Activated CD8-positive, alpha-beta T cell treated with anti-CD3 and anti-CD28 coated beads for 36 hours (primary cell): ENCODE measurements around the gene CDH23. TPM values are rescaled to one million over a fixed set of nuclear protein-coding genes. Genes with fewer than 3 reads are reported as not detected.

Source experiments
- ATAC-seq: fragments of 200-7000 bp; cut with Tn5 transposase; one replicate; pipeline ENCODE4 v1.10.0; 2021; ENCODE audit warnings: mild to moderate bottlenecking, moderate library complexity
- CTCF ChIA-PET: fragments of 350-600 bp; sonication (Branson Sonifier 250); formaldehyde crosslinking; loops from one replicate; lab custom pipeline; 2021; ENCODE audit warnings: antibody characterized with exemption; lab: Charles Lee
- POLR2A ChIA-PET: fragments of 350-600 bp; sonication (Branson Sonifier 250); formaldehyde crosslinking; loops from one replicate; lab custom pipeline; 2021; ENCODE audit warnings: antibody characterized with exemption; lab: Charles Lee
- DNase-seq: peaks from one replicate; pipeline ENCODE4 v3.0.0-alpha.2; 2020
- H3K27ac Mint-ChIP-seq: one replicate; pipeline ENCODE4 v1.8.0; 2021; ENCODE audit warnings: mild to moderate bottlenecking, mixed read lengths
- H3K27me3 Mint-ChIP-seq: one replicate; pipeline ENCODE4 v1.8.0; 2021; ENCODE audit warnings: mixed read lengths
- H3K36me3 Mint-ChIP-seq: one replicate; pipeline ENCODE4 v1.8.0; 2021; ENCODE audit warnings: low read depth, mixed read lengths
- H3K4me1 Mint-ChIP-seq: one replicate; pipeline ENCODE4 v1.8.0; 2021; ENCODE audit warnings: low read depth, mixed read lengths
- H3K4me3 Mint-ChIP-seq: one replicate; pipeline ENCODE4 v1.8.0; 2021; ENCODE audit warnings: mild to moderate bottlenecking, moderate library complexity, mixed read lengths
- H3K9me3 Mint-ChIP-seq: one replicate; pipeline ENCODE4 v1.8.0; 2021; ENCODE audit warnings: mixed read lengths
- intact Hi-C: fragments of 100-400 bp; cut with micrococcal nuclease; formaldehyde crosslinking; loops from one replicate; pipeline ENCODE4 v1.10.0; 2022
- total RNA-seq, 2 experiments: library from RNA; stranded (reverse); gene quantifications; one replicate each; pipeline ENCODE4 v1.2.3, GENCODE V29; 2021
- TF ChIP-seq, protein P1 (sequence below): fragments of 200-600 bp; IDR thresholded peaks from one replicate; pipeline ENCODE4 v1.8.0; 2022; ENCODE audit warnings: antibody characterized with exemption, mild to moderate bottlenecking

The CDH23 gene
- total RNA-seq, 2 experiments from 2014 or later = 2.4 to 2.7 TPM

- Mint-ChIP-seq H3K27ac (peak overlapping the region; percentile 88), H3K27me3 (no peaks in the 10 kb centered on the region), H3K4me3 (no peak overlapping the region), H3K36me3 (peaks cover 45% of the 10 kb centered on the region), H3K9me3 (no peaks in the 10 kb centered on the region), H3K4me1 (peaks cover 85% of the 10 kb centered on the region)
- ATAC-seq = peak; percentile 1
- intact Hi-C loops = no loop called here
- CTCF ChIA-PET = interaction anchor here (0.6 kb wide), 1 partner anchor 65 kb away, joined by 3 read pairs; no protein-coding TSS in a partner anchor
- TF ChIP-seq, protein P1, sequence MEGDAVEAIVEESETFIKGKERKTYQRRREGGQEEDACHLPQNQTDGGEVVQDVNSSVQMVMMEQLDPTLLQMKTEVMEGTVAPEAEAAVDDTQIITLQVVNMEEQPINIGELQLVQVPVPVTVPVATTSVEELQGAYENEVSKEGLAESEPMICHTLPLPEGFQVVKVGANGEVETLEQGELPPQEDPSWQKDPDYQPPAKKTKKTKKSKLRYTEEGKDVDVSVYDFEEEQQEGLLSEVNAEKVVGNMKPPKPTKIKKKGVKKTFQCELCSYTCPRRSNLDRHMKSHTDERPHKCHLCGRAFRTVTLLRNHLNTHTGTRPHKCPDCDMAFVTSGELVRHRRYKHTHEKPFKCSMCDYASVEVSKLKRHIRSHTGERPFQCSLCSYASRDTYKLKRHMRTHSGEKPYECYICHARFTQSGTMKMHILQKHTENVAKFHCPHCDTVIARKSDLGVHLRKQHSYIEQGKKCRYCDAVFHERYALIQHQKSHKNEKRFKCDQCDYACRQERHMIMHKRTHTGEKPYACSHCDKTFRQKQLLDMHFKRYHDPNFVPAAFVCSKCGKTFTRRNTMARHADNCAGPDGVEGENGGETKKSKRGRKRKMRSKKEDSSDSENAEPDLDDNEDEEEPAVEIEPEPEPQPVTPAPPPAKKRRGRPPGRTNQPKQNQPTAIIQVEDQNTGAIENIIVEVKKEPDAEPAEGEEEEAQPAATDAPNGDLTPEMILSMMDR = peak; percentile 20
- POLR2A ChIA-PET = interaction anchor here (1.0 to 1.6 kb wide), 3 partner anchors 11 to 37 kb away, joined by 3 to 6 read pairs (median 3); partner anchors contain the start of gene VSIR
- no peak for DNase-seq
Observed at GRCh38 chr10:71761541-71762113, 364.9 kb downstream of the CDH23 start.

GRCh38 chr10:71762324-71762723 lies 365.6 kb downstream of the CDH23 start:
- POLR2A ChIA-PET = interaction anchor here (1.0 to 1.6 kb wide), 5 partner anchors 10 to 37 kb away, joined by 3 to 6 read pairs (median 4); partner anchors contain the start of gene VSIR
- Mint-ChIP-seq H3K27me3 (no peaks in the 10 kb centered on the region), H3K4me1 (peaks cover 85% of the 10 kb centered on the region), H3K27ac (peak overlapping the region; percentile 67), H3K36me3 (peaks cover 49% of the 10 kb centered on the region), H3K9me3 (no peaks in the 10 kb centered on the region), H3K4me3 (no peak overlapping the region)
- no peak for DNase-seq
- no peak for ATAC-seq
- TF ChIP-seq, protein P1 = no peak
- CTCF ChIA-PET = interaction anchor here (0.9 to 2.8 kb wide), 3 partner anchors 10 to 50 kb away, joined by 3 to 18 read pairs (median 6); partner anchors contain the start of gene VSIR
- intact Hi-C loops = no loop called here

- DNase-seq (no peak), ATAC-seq (no peak)
- no peaks in the 10 kb centered on the region for H3K9me3 Mint-ChIP-seq
- TF ChIP-seq, protein P1 = no peak
- H3K36me3 Mint-ChIP-seq = peaks cover 54% of the 10 kb centered on the region
- H3K4me1 Mint-ChIP-seq = peaks cover 84% of the 10 kb centered on the region
- no peak overlapping the region for H3K4me3 Mint-ChIP-seq
- intact Hi-C loops = no loop called here
- H3K27ac Mint-ChIP-seq = peak overlapping the region; percentile 95
- no peaks in the 10 kb centered on the region for H3K27me3 Mint-ChIP-seq
- ChIA-PET POLR2A (interaction anchor here (1.1 to 2.2 kb wide), 3 partner anchors 10 to 17 kb away, joined by 4 to 10 read pairs (median 6); partner anchors contain the start of gene VSIR), CTCF (interaction anchor here (0.9 to 10.5 kb wide), 7 partner anchors 7 to 69 kb away, joined by 3 to 108 read pairs (median 4); partner anchors contain the start of gene VSIR)
Observed at GRCh38 chr10:71763352-71764127, 366.8 kb downstream of the CDH23 start.

DNA sequence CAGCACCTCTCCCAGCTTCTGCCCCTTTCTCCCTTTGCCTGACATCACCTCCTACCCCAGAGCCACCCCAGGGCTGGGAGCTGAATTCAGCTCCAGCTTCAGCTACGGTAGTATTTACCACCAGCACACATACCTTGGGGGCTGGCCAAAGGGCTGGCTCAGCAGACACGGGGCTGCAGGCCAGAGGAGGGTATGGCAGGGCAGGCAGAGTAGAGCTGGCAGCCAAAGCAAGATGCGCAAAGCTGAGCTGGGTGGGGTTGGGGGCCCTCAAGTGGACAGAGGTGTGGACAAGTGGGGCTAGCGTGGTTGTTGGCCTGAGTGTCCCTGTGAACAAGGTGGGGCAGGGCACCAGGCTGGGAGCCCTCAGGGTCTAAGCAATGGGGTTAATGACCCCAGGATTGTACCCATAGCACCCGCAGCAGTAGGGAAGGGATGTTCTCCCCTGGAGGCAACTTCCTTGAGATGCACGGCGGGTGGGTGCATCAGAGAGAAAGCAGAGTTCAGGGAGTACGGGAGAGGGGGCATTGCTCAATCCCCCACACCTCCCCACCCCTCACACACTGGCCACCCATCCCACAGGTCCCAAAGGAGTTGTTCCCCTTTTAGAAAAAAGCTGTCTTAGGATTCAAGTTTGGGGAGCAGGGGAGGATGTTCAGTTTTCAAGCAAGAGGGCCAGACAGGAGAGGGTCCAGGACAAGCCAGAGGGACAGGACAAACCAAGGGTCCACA lies 368.6 kb downstream of the CDH23 start:
- intact Hi-C loops = no loop called here
- POLR2A ChIA-PET = interaction anchor here (0.7 to 9.2 kb wide), 5 partner anchors 8 to 47 kb away, joined by 3 to 92 read pairs (median 10); partner anchors contain the start of gene VSIR
- Mint-ChIP-seq H3K4me3 (no peak overlapping the region), H3K36me3 (peaks cover 58% of the 10 kb centered on the region), H3K27ac (peak overlapping the region; percentile 95), H3K9me3 (no peaks in the 10 kb centered on the region), H3K4me1 (peaks cover 89% of the 10 kb centered on the region), H3K27me3 (no peaks in the 10 kb centered on the region)
- DNase-seq (no peak), ATAC-seq (no peak)
- CTCF ChIA-PET = interaction anchor here (1.4 to 10.5 kb wide), 6 partner anchors 8 to 77 kb away, joined by 3 to 108 read pairs (median 4); no protein-coding TSS in a partner anchor
- TF ChIP-seq, protein P1 = no peak
